Neural cell (in vitro differentiated cells): ENCODE results near the gene NTPCR. TPM values are rescaled to one million over a fixed set of nuclear protein-coding genes. Genes with fewer than 3 reads are reported as not detected.
"Not testable (repeated sequence)": the region's sequence is repeated elsewhere in the genome, so short reads cannot be mapped to it uniquely, and the experiment has no call there.

Source experiments
- H2AFZ ChIP-seq: fragments of 200-600, 300-800 bp; sonication (generic), shearing (Covaris generic); 2 replicates; pipeline ENCODE4 v1.6.0; 2014; ENCODE audit warnings: low read depth, mild to moderate bottlenecking, antibody characterized with exemption, low read length, moderate library complexity
- H3F3A ChIP-seq: fragments of 200-600 bp; shearing (Covaris generic); 2 replicates; pipeline ENCODE4 v1.6.1; 2016; ENCODE audit warnings: mild to moderate bottlenecking, moderate library complexity, mixed read lengths, antibody characterized with exemption, low read length; ENCODE audit not compliant: insufficient read depth, poor library complexity, severe bottlenecking
- H3K27ac ChIP-seq: fragments of 200-600, 300-800 bp; sonication (generic), shearing (Covaris generic); 2 replicates; pipeline ENCODE4 v1.5.1; 2014; ENCODE audit warnings: mild to moderate bottlenecking, low read length, moderate library complexity
- H3K27me3 ChIP-seq: fragments of 300-800, 200-600 bp; sonication (generic), shearing (Covaris generic); 2 replicates; pipeline ENCODE4 v1.6.0; 2014; ENCODE audit warnings: mild to moderate bottlenecking, low read depth, low read length, moderate library complexity; ENCODE audit not compliant: insufficient read depth
- H3K36me3 ChIP-seq: fragments of 300-800, 200-600 bp; sonication (generic), shearing (Covaris generic); 2 replicates; pipeline ENCODE4 v1.5.1; 2014; ENCODE audit warnings: mild to moderate bottlenecking, antibody characterized with exemption, low read length, moderate library complexity; ENCODE audit not compliant: insufficient read depth
- H3K4me2 ChIP-seq: fragments of 300-800, 200-600 bp; sonication (generic), shearing (Covaris generic); 2 replicates; pipeline ENCODE4 v1.6.0; 2014; ENCODE audit warnings: mild to moderate bottlenecking, low read length
- H3K4me3 ChIP-seq: fragments of 300-800, 200-600 bp; sonication (generic), shearing (Covaris generic); 2 replicates; pipeline ENCODE4 v1.5.1; 2014; ENCODE audit warnings: mild to moderate bottlenecking, low read length, moderate library complexity
- H3K79me2 ChIP-seq: fragments of 200-600 bp; shearing (Covaris generic); replicated peaks from 2 replicates; pipeline ENCODE4 v1.6.0; 2014; ENCODE audit warnings: mild to moderate bottlenecking, low read length, moderate library complexity; ENCODE audit not compliant: insufficient read depth
- H3K9ac ChIP-seq: fragments of 300-800, 200-600 bp; sonication (generic), shearing (Covaris generic); 2 replicates; pipeline ENCODE4 v1.6.1; 2016; ENCODE audit warnings: mild to moderate bottlenecking, low read length, mixed read lengths
- H3K9me2 ChIP-seq: fragments of 200-600 bp; shearing (Covaris generic); 2 replicates; pipeline ENCODE4 v1.6.1; 2016; ENCODE audit warnings: mild to moderate bottlenecking, low read length, mixed read lengths; ENCODE audit not compliant: insufficient read depth
- H3K9me3 ChIP-seq: fragments of 200-600, 300-800 bp; sonication (generic), shearing (Covaris generic); 2 replicates; pipeline ENCODE4 v1.6.1; 2016; ENCODE audit warnings: mild to moderate bottlenecking, mixed run types, low read length, moderate library complexity, mixed read lengths
- H4K20me1 ChIP-seq: fragments of 200-600 bp; shearing (Covaris generic); 2 replicates; pipeline ENCODE4 v1.6.1; 2016; ENCODE audit warnings: mild to moderate bottlenecking, mixed run types; ENCODE audit not compliant: insufficient read depth
- EP300 ChIP-seq: fragments of 450-650 bp; conservative IDR thresholded peaks from 2 replicates; pipeline ENCODE4 v1.6.1; 2014; ENCODE audit warnings: antibody characterized with exemption, mild to moderate bottlenecking, moderate library complexity; ENCODE audit not compliant: poor library complexity, severe bottlenecking
- EZH2 ChIP-seq: fragments of 200-600, 300-800 bp; shearing (Covaris generic), sonication (generic); IDR thresholded peaks from 2 replicates; pipeline ENCODE4 v1.6.1; 2014; ENCODE audit warnings: antibody characterized with exemption, low read length, borderline replicate concordance, mild to moderate bottlenecking; ENCODE audit not compliant: insufficient read depth, poor library complexity, severe bottlenecking
- MXI1 ChIP-seq: fragments of 450-650 bp; conservative IDR thresholded peaks from 2 replicates; pipeline ENCODE4 v1.6.1; 2014; ENCODE audit warnings: antibody characterized with exemption, mild to moderate bottlenecking; ENCODE audit not compliant: poor library complexity, severe bottlenecking
- POLR2AphosphoS5 ChIP-seq: IDR thresholded peaks from 2 replicates; pipeline ENCODE4 v1.6.1; 2012
- RAD21 ChIP-seq: fragments of 450-650 bp; conservative IDR thresholded peaks from 2 replicates; pipeline ENCODE4 v1.6.1; 2014; ENCODE audit warnings: antibody characterized with exemption, mild to moderate bottlenecking, moderate library complexity
- SMC3 ChIP-seq: fragments of 450-650 bp; conservative IDR thresholded peaks from 2 replicates; pipeline ENCODE4 v1.6.1; 2014; ENCODE audit warnings: antibody characterized with exemption, mild to moderate bottlenecking, moderate library complexity; ENCODE audit not compliant: poor library complexity
- TAF1 ChIP-seq: IDR thresholded peaks from 2 replicates; pipeline ENCODE4 v1.6.1; 2012; ENCODE audit warnings: low read depth
- polyA plus RNA-seq: library from polyadenylated mRNA; depleted of rRNA; stranded (reverse); fragments of >200 nt; gene quantifications from 2 replicates; pipeline ENCODE4 v1.2.3, GENCODE V29; 2014
- TF ChIP-seq, protein P1 (sequence below): fragments of 450-650 bp; IDR thresholded peaks from 2 replicates; pipeline ENCODE4 v1.5.1; 2014; ENCODE audit warnings: antibody characterized with exemption, mild to moderate bottlenecking, moderate library complexity; ENCODE audit not compliant: poor library complexity, severe bottlenecking
- TF ChIP-seq, protein P2 (sequence below): IDR thresholded peaks from 2 replicates; pipeline ENCODE4 v1.6.1; 2012; ENCODE audit warnings: borderline replicate concordance

Gene NTPCR
- polyA plus RNA-seq, 1 donor from 2014 or later = 36.7 TPM

DNA sequence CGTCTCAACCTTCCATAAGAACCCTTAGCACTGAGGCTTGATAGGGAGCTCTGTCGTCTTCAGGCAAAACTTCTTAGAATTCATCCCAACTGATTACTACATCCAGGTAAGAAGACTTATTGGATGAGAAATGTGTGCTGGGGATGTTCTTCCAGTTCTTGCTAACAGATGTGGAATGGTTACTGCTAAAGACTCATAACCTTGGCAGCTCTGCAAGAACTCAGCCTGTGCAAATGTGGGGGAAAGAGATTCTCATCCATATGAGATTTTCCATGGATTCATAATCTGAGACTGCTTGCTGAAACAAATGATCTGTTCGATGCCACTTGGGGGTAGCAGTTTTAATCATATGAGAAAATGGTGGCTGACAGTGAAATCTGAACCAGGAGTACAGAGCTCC is 48.2 kb downstream of the NTPCR start:
- Histone ChIP-seq H4K20me1 (no peaks in the 10 kb centered on the region), H3K9me3 (peaks cover 3% of the 10 kb centered on the region), H3K79me2 (no peaks in the 10 kb centered on the region), H3K27me3 (no peaks in the 10 kb centered on the region), H2AFZ (no peak overlapping the region), H3K9me2 (no peaks in the 10 kb centered on the region), H3K9ac (no peak overlapping the region), H3F3A (no peaks in the 10 kb centered on the region), H3K36me3 (peaks cover 22% of the 10 kb centered on the region), H3K4me2 (no peak overlapping the region), H3K4me3 (no peak overlapping the region), H3K27ac (no peak overlapping the region)
- TF ChIP-seq SMC3 = no peak
- TF ChIP-seq MXI1 = no peak
- TF ChIP-seq, protein P1, sequence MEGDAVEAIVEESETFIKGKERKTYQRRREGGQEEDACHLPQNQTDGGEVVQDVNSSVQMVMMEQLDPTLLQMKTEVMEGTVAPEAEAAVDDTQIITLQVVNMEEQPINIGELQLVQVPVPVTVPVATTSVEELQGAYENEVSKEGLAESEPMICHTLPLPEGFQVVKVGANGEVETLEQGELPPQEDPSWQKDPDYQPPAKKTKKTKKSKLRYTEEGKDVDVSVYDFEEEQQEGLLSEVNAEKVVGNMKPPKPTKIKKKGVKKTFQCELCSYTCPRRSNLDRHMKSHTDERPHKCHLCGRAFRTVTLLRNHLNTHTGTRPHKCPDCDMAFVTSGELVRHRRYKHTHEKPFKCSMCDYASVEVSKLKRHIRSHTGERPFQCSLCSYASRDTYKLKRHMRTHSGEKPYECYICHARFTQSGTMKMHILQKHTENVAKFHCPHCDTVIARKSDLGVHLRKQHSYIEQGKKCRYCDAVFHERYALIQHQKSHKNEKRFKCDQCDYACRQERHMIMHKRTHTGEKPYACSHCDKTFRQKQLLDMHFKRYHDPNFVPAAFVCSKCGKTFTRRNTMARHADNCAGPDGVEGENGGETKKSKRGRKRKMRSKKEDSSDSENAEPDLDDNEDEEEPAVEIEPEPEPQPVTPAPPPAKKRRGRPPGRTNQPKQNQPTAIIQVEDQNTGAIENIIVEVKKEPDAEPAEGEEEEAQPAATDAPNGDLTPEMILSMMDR = no peak
- no peak for TF ChIP-seq EZH2
- TF ChIP-seq RAD21 = no peak
- TF ChIP-seq EP300 = no peak
- TF ChIP-seq, protein P2, sequence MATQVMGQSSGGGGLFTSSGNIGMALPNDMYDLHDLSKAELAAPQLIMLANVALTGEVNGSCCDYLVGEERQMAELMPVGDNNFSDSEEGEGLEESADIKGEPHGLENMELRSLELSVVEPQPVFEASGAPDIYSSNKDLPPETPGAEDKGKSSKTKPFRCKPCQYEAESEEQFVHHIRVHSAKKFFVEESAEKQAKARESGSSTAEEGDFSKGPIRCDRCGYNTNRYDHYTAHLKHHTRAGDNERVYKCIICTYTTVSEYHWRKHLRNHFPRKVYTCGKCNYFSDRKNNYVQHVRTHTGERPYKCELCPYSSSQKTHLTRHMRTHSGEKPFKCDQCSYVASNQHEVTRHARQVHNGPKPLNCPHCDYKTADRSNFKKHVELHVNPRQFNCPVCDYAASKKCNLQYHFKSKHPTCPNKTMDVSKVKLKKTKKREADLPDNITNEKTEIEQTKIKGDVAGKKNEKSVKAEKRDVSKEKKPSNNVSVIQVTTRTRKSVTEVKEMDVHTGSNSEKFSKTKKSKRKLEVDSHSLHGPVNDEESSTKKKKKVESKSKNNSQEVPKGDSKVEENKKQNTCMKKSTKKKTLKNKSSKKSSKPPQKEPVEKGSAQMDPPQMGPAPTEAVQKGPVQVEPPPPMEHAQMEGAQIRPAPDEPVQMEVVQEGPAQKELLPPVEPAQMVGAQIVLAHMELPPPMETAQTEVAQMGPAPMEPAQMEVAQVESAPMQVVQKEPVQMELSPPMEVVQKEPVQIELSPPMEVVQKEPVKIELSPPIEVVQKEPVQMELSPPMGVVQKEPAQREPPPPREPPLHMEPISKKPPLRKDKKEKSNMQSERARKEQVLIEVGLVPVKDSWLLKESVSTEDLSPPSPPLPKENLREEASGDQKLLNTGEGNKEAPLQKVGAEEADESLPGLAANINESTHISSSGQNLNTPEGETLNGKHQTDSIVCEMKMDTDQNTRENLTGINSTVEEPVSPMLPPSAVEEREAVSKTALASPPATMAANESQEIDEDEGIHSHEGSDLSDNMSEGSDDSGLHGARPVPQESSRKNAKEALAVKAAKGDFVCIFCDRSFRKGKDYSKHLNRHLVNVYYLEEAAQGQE = no peak
- no peak for TF ChIP-seq POLR2AphosphoS5
- no peak for TF ChIP-seq TAF1

DNA sequence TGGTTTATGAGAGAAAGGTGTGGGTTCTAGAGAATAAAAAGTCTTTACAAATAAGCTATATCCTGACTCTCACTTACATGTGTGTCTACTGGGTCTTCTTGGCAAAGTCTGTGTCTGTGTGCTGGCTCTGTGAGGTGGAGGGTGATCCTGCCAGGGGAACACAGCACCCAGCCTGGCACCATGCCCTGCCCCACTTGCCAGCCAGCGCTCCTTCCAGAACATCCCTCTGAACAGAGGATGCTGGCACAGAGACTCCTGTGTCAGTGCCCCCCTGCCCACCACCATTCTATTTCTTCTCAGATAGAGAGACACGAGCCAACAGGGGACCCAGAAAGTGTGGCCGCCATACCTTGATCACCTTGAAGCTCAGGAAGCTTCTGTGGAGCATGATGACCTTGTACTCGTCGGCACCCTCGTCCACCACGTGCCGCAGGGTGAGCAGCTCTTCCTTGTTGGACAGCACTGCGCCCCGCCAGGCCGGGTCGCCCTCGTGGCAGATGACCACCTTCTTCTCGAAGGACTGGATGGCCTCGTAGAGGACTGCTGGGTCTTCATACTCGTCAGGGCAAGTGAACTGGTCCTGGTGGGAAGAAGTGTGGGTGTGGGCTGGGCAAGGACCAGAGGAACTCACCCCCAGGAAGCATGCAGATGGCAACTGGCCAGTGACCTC is 49.7 kb downstream of the NTPCR start:
- Histone ChIP-seq H3K4me2 (no peak overlapping the region), H3K27ac (no peak overlapping the region), H3K9me3 (no peaks in the 10 kb centered on the region), H3K4me3 (no peak overlapping the region), H2AFZ (no peak overlapping the region), H3K27me3 (no peaks in the 10 kb centered on the region), H3F3A (no peaks in the 10 kb centered on the region), H3K79me2 (no peaks in the 10 kb centered on the region), H3K9me2 (no peaks in the 10 kb centered on the region), H3K36me3 (peaks cover 16% of the 10 kb centered on the region), H3K9ac (no peak overlapping the region), H4K20me1 (no peaks in the 10 kb centered on the region)
- TF ChIP-seq, protein P2 = no peak
- TF ChIP-seq RAD21 = no peak
- no peak for TF ChIP-seq SMC3
- no peak for TF ChIP-seq MXI1
- no peak for TF ChIP-seq EP300
- TF ChIP-seq POLR2AphosphoS5 = no peak
- no peak for TF ChIP-seq TAF1
- TF ChIP-seq, protein P1 = no peak
- TF ChIP-seq EZH2 = no peak

DNA sequence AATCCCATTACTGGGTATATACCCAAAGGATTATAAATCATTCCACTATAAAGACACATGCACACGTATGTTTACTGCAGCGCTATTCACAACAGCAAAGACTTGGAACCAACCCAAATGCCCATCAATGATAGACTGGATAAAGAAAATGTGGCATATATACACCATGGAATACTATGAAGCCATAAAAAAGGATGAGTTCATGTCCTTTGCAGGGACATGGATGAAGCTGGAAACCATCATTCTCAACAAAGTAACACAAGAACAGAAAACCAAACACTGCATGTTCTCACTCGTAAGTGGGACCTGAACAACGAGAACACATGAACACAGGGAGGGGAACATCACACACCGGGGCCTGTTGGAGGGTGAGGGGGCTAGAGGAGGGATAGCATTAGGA is 53.2 kb downstream of the NTPCR start:
- not testable (repeated sequence) for H3K79me2 ChIP-seq, H3K4me2 ChIP-seq, H3K4me3 ChIP-seq, H3K9ac ChIP-seq, H3K9me2 ChIP-seq, H2AFZ ChIP-seq, H3F3A ChIP-seq, H3K27ac ChIP-seq, H4K20me1 ChIP-seq, H3K36me3 ChIP-seq, H3K9me3 ChIP-seq, H3K27me3 ChIP-seq
